ENCODE data around the gene KCNQ5. TPM values are rescaled to one million over a fixed set of nuclear protein-coding genes. Genes with fewer than 3 reads are reported as not detected.

KCNQ5 gene
- total and polyA plus RNA-seq, 2 of the 8 experiments (the other 6 are each of a cell fraction or from before 2014, with no cell fraction given): 0.83 to 1.2 TPM

GRCh38 chr6:73086726-73087125 is 464.9 kb downstream of the KCNQ5 start:
- Histone ChIP-seq H3K56ac (replicated peaks; ENCODE audit: insufficient read length, low read depth, low read length) (no peak overlapping the region), H3K9ac (replicated peaks in 1 of 4; ENCODE audit: extremely low read depth in 1 of 4, low read depth in 3 of 4, low read length in 3 of 4) (no peak overlapping the region), H3K18ac (ENCODE audit: extremely low read depth, low read length) (no peak overlapping the region), H3K14ac (ENCODE audit: insufficient read length) (no peak overlapping the region), H4K8ac (ENCODE audit: extremely low read depth, insufficient read depth, low read length) (no peak overlapping the region), H3K27me3 (replicated peaks in 1 of 4; ENCODE audit: control insufficient read depth in 3 of 4, extremely low read depth in 1 of 4, insufficient read depth in 3 of 4, low read length in 3 of 4) (no peaks in the 10 kb centered on the region), H2BK20ac (ENCODE audit: low read length) (no peak overlapping the region), H2BK5ac (ENCODE audit: low read depth, low read length) (no peak overlapping the region), H3K27ac (ENCODE audit: low read depth, low read length) (no peak overlapping the region), H3K4me2 (ENCODE audit: insufficient read depth in 1 of 2, low read depth in 2 of 2, low read length in 2 of 2) (no peak overlapping the region), H2AK5ac (ENCODE audit: low read depth, low read length) (no peak overlapping the region), H3K23ac (ENCODE audit: insufficient read length) (no peak overlapping the region), H3K9me3 (ENCODE audit: insufficient read depth in 2 of 2, low read depth in 1 of 2, low read length in 1 of 2) (no peaks in the 10 kb centered on the region), H2BK12ac (ENCODE audit: low read depth, low read length) (no peak overlapping the region), H3K36me3 (ENCODE audit: control insufficient read depth in 2 of 4, insufficient read depth in 4 of 4, low read length in 3 of 4) (no peaks in the 10 kb centered on the region), H3K23me2 (ENCODE audit: low read depth, low read length) (no peaks in the 10 kb centered on the region), H4K20me1 (replicated peaks in 1 of 2; ENCODE audit: control insufficient read depth in 1 of 2, insufficient read depth in 2 of 2, low read length in 2 of 2) (no peaks in the 10 kb centered on the region), H4K5ac (ENCODE audit: insufficient read length, low read depth, low read length) (no peak overlapping the region), H3K4ac (replicated peaks; ENCODE audit: insufficient read length, low read depth, low read length) (no peak overlapping the region), H2BK15ac (ENCODE audit: low read length) (no peak overlapping the region), H2BK120ac (replicated peaks; ENCODE audit: low read depth, low read length) (no peak overlapping the region), H3K4me3 (ENCODE audit: extremely low read depth in 1 of 4, insufficient read depth in 2 of 4, low read depth in 3 of 4, low read length in 4 of 4) (no peak overlapping the region), H4K91ac (replicated peaks; ENCODE audit: insufficient read length, low read length) (no peak overlapping the region), H3K4me1 (replicated peaks in 1 of 4; ENCODE audit: control insufficient read depth in 3 of 4, insufficient read depth in 4 of 4, low read length in 3 of 4) (peaks cover 0 to 12% (median 4%) of the 10 kb centered on the region in 4 experiments; a peak in 3 of 7 replicates), H3K79me1 (ENCODE audit: low read depth, low read length) (no peaks in the 10 kb centered on the region), H2AFZ (ENCODE audit: low read length) (no peak overlapping the region), H3K79me2 (ENCODE audit: control insufficient read depth in 1 of 2, insufficient read depth in 2 of 2, low read length in 2 of 2) (no peaks in the 10 kb centered on the region)
- 64% methylated on average over 2 of the region's 2 CpGs; no CpG with 5 or more reads in 1 of the 2 experiments for WGBS, 2 experiments (ENCODE audit: extremely low coverage in 1 of 2, insufficient coverage in 1 of 2, insufficient read length in 1 of 2, insufficient replicate concordance in 2 of 2, low coverage in 1 of 2, low lambda C conversion rate in 2 of 2, missing lambda C conversion rate in 1 of 2)
- no peak for DNase-seq (ENCODE audit: low read depth in 1 of 2, low spot score in 2 of 2)
- peak in 1 of 2 experiments; percentile 57; a peak in 1 of 4 replicates for TF ChIP-seq HDAC2 (IDR thresholded peaks at IDR 0.05; ENCODE audit: borderline replicate concordance in 1 of 2, low read depth in 2 of 2, low read length in 2 of 2)
- TF ChIP-seq SP2 (IDR thresholded peaks at IDR 0.05; ENCODE audit: low read length): no peak
- TF ChIP-seq KDM1A (IDR thresholded peaks at IDR 0.05; ENCODE audit: borderline replicate concordance, low read length): peak; percentile 71; the same call in 1 of the 2 replicates
- ChIA-PET CTCF (ENCODE audit: partially characterized antibody) (no interaction called here), POLR2A (ENCODE audit: partially characterized antibody) (interaction anchor here (0.6 kb wide), 1 partner anchor 39 kb away, joined by 3 read pairs; no protein-coding TSS in a partner anchor)
- FAIRE-seq: no peak

Data from H1 (cell line).